Lower lobe of right lung (tissue), 2 donors: ENCODE measurements around the gene POU2AF3. TPM values are rescaled to one million over a fixed set of nuclear protein-coding genes. Genes with fewer than 3 reads are reported as not detected.
A peak's percentile ranks its signal among the peaks of the same experiment; 100 is the strongest.

ENCODE experiments used
- ATAC-seq, 2 donors: fragments of 200-7000 bp; cut with Tn5 transposase; one replicate each; pipeline ENCODE4 v1.9.1; 2020 to 2022; ENCODE audit warnings: mild to moderate bottlenecking in 2 of 2, moderate library complexity in 2 of 2
- DNase-seq: peaks from one replicate; pipeline ENCODE4 v3.0.0-alpha.2; 2020
- H3K27ac ChIP-seq: fragments of 200-600 bp; one replicate; pipeline ENCODE4 v1.8.0; 2022
- H3K27me3 ChIP-seq: fragments of 200-600 bp; one replicate; pipeline ENCODE4 v1.8.0; 2022; ENCODE audit warnings: low read depth
- H3K36me3 ChIP-seq: fragments of 200-600 bp; one replicate; pipeline ENCODE4 v1.8.0; 2022; ENCODE audit warnings: mild to moderate bottlenecking
- H3K4me1 ChIP-seq: fragments of 200-600 bp; one replicate; pipeline ENCODE4 v1.8.0; 2022
- H3K4me3 ChIP-seq: fragments of 200-600 bp; one replicate; pipeline ENCODE4 v1.8.0; 2022; ENCODE audit warnings: mild to moderate bottlenecking
- H3K9me3 ChIP-seq: fragments of 200-600 bp; one replicate; pipeline ENCODE4 v1.8.0; 2022
- CTCF ChIP-seq: fragments of 200-600 bp; IDR thresholded peaks from one replicate; pipeline ENCODE4 v1.8.0; 2022; ENCODE audit warnings: antibody characterized with exemption, mild to moderate bottlenecking
- intact Hi-C: fragments of 100-400 bp; cut with DNase I; formaldehyde crosslinking; loops from one replicate; pipeline ENCODE4 v1.11.0; 2022
- total RNA-seq: library from RNA; stranded (reverse); fragmentation: NEBNext Ultra II Directional; extraction: Animal tissue kit (Norgen Biotek cat#: 25700); gene quantifications from one replicate; pipeline ENCODE4 v1.2.1, GENCODE V29; 2021
- donor health status: DM: no; HTN: yes; CAD: no; lungs with severe emphysema.

POU2AF3 gene
- total RNA-seq, 1 donor from 2014 or later = 3.4 TPM

- no peak overlapping the region for H3K27ac ChIP-seq
- no peaks in the 10 kb centered on the region for H3K36me3 ChIP-seq
- peaks cover 3% of the 10 kb centered on the region for H3K4me1 ChIP-seq
- intact Hi-C loops = no loop called here
- no peak for DNase-seq
- H3K9me3 ChIP-seq = no peaks in the 10 kb centered on the region
- no peak overlapping the region for H3K4me3 ChIP-seq
- no peak for ATAC-seq
- no peaks in the 10 kb centered on the region for H3K27me3 ChIP-seq
- TF ChIP-seq CTCF = no peak
Measured at GRCh38 chr11:111324277-111324720, 26.0 kb downstream of the POU2AF3 start.

GRCh38 chr11:111325259-111325658 lies 26.9 kb downstream of the POU2AF3 start:
- Histone ChIP-seq H3K9me3 (no peaks in the 10 kb centered on the region), H3K36me3 (no peaks in the 10 kb centered on the region), H3K27ac (no peak overlapping the region), H3K4me3 (no peak overlapping the region), H3K27me3 (no peaks in the 10 kb centered on the region), H3K4me1 (peaks cover 7% of the 10 kb centered on the region)
- TF ChIP-seq CTCF = no peak
- no peak for ATAC-seq
- intact Hi-C loops = no loop called here
- no peak for DNase-seq

GRCh38 chr11:111326824-111327223 lies 28.5 kb downstream of the POU2AF3 start:
- ATAC-seq (no peak), DNase-seq (no peak)
- no peak for TF ChIP-seq CTCF
- Histone ChIP-seq H3K4me1 (peaks cover 8% of the 10 kb centered on the region), H3K9me3 (no peaks in the 10 kb centered on the region), H3K27ac (no peak overlapping the region), H3K4me3 (no peak overlapping the region), H3K27me3 (no peaks in the 10 kb centered on the region), H3K36me3 (no peaks in the 10 kb centered on the region)
- intact Hi-C loops = no loop called here

GRCh38 chr11:111327908-111328624 lies 29.7 kb downstream of the POU2AF3 start:
- H3K27me3 ChIP-seq = no peaks in the 10 kb centered on the region
- H3K4me3 ChIP-seq = no peak overlapping the region
- DNase-seq (peak; percentile 88), ATAC-seq (peak; percentile 90 to 93)
- no peak overlapping the region for H3K27ac ChIP-seq
- intact Hi-C loops = no loop called here
- no peaks in the 10 kb centered on the region for H3K9me3 ChIP-seq
- no peaks in the 10 kb centered on the region for H3K36me3 ChIP-seq
- TF ChIP-seq CTCF = no peak
- peaks cover 8% of the 10 kb centered on the region for H3K4me1 ChIP-seq

GRCh38 chr11:111329306-111330204 lies 31.2 kb downstream of the POU2AF3 start:
- no peak overlapping the region for H3K4me3 ChIP-seq
- DNase-seq = no peak
- no peaks in the 10 kb centered on the region for H3K36me3 ChIP-seq
- H3K9me3 ChIP-seq = no peaks in the 10 kb centered on the region
- H3K4me1 ChIP-seq = peaks cover 11% of the 10 kb centered on the region
- TF ChIP-seq CTCF = no peak
- H3K27ac ChIP-seq = no peak overlapping the region
- H3K27me3 ChIP-seq = no peaks in the 10 kb centered on the region
- intact Hi-C loops = no loop called here
- ATAC-seq = peak in 1 of 2 donors; percentile 21
